B cell (primary cell): ENCODE measurements around the gene STX10.

Source experiments
- CTCF ChIP-seq: fragments of 200-600 bp; IDR thresholded peaks from one replicate; pipeline ENCODE4 v1.8.0; 2022; ENCODE audit warnings: antibody characterized with exemption, mild to moderate bottlenecking
- EZH2 ChIP-seq: IDR thresholded peaks from 2 replicates; pipeline ENCODE4 v1.6.1; 2012; ENCODE audit warnings: borderline replicate concordance, low read depth, mild to moderate bottlenecking, moderate library complexity, low read length; ENCODE audit not compliant: insufficient read depth, poor library complexity, severe bottlenecking

DNA sequence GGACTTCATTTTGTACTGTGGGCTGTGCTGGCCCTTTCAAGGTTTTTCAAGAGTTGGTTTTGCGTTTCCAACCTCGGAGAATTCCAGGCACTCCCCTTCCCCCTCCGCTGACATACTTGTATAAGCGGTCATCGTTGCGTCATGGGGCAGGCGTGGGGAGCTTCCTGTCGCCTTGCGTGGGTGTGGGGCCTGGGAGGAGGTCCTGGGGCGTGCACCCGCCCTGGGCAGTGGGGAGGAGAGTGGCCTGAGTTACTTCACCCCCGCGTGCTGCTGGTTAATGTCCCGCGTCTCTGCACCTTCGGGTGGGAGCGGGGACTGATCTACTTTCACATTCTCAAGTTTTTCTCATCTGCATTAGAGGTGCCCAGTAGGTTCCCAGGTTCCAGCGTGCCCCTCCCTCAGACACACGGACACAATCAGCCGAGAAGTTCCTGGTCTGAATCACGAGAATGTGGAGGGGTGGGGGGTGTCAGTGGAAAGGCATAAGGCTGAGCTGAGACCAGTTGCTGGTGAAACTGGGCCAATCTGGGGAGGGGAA is 4.1 kb upstream of the STX10 start:
- TF ChIP-seq CTCF: no peak
- no peak for TF ChIP-seq EZH2
